Loucy (cell line): Measurements from ENCODE around the gene SMOC1.

Experiments
- H2AFZ ChIP-seq: fragments of 200-600 bp; sonication (generic); 2 replicates; pipeline ENCODE4 v1.6.0; 2016; ENCODE audit warnings: antibody characterized with exemption, mild to moderate bottlenecking, low read length, moderate library complexity
- H3F3A ChIP-seq: fragments of 200-600 bp; 2 replicates; pipeline ENCODE4 v1.6.0; 2016; ENCODE audit warnings: antibody characterized with exemption, low read depth, mild to moderate bottlenecking
- H3K27me3 ChIP-seq: fragments of 200-600 bp; sonication (generic); 2 replicates; pipeline ENCODE4 v1.6.1; 2014; ENCODE audit warnings: low read length, mild to moderate bottlenecking; ENCODE audit not compliant: insufficient read depth, poor library complexity, severe bottlenecking
- H3K36me3 ChIP-seq: fragments of 200-600 bp; sonication (generic); 2 replicates; pipeline ENCODE4 v1.6.1; 2016; ENCODE audit warnings: low read length; ENCODE audit not compliant: insufficient read depth
- H3K4me1 ChIP-seq: fragments of 200-600 bp; sonication (generic); 2 replicates; pipeline ENCODE4 v1.5.1; 2014; ENCODE audit warnings: low read length, mild to moderate bottlenecking; ENCODE audit not compliant: insufficient read depth, poor library complexity, severe bottlenecking
- H3K4me2 ChIP-seq: fragments of 200-600 bp; sonication (generic); 2 replicates; pipeline ENCODE4 v1.6.0; 2014; ENCODE audit warnings: antibody characterized with exemption, low read length, low read depth, mild to moderate bottlenecking; ENCODE audit not compliant: poor library complexity, severe bottlenecking
- H3K4me3 ChIP-seq: fragments of 200-600 bp; sonication (generic); 2 replicates; pipeline ENCODE4 v1.5.1; 2014; ENCODE audit warnings: low read length, mild to moderate bottlenecking, mixed read lengths; ENCODE audit not compliant: poor library complexity, severe bottlenecking
- H3K79me2 ChIP-seq: fragments of 200-600 bp; sonication (generic); 2 replicates; pipeline ENCODE4 v1.6.1; 2014; ENCODE audit warnings: low read length; ENCODE audit not compliant: insufficient read depth
- H3K9ac ChIP-seq: fragments of 200-600 bp; sonication (generic); 2 replicates; pipeline ENCODE4 v1.6.0; 2014; ENCODE audit warnings: mild to moderate bottlenecking, low read depth, low read length, moderate library complexity; ENCODE audit not compliant: poor library complexity, severe bottlenecking
- H3K9me2 ChIP-seq: fragments of 200-600 bp; sonication (generic); replicated peaks from 2 replicates; pipeline ENCODE4 v1.6.1; 2016; ENCODE audit warnings: low read depth, low read length, mixed read lengths
- H3K9me3 ChIP-seq: fragments of 200-600 bp; sonication (generic); 2 replicates; pipeline ENCODE4 v1.6.1; 2014; ENCODE audit warnings: mild to moderate bottlenecking, antibody characterized with exemption, low read length, low read depth; ENCODE audit not compliant: insufficient read depth
- H4K20me1 ChIP-seq: fragments of 200-600 bp; sonication (generic); 2 replicates; pipeline ENCODE4 v1.6.0; 2014; ENCODE audit warnings: antibody characterized with exemption, low read length, mild to moderate bottlenecking; ENCODE audit not compliant: insufficient read depth, poor library complexity, severe bottlenecking
- EZH2phosphoT487 ChIP-seq: fragments of 200-600 bp; IDR thresholded peaks from 2 replicates; pipeline ENCODE4 v1.6.1; 2018; ENCODE audit warnings: antibody characterized with exemption, mild to moderate bottlenecking, moderate library complexity, borderline replicate concordance
- TF ChIP-seq, protein P1 (sequence below): fragments of 200-600 bp; sonication (generic); conservative IDR thresholded peaks from 2 replicates; pipeline ENCODE4 v1.5.1; 2014; ENCODE audit warnings: mild to moderate bottlenecking, antibody characterized with exemption, low read length

The SMOC1 gene

DNA sequence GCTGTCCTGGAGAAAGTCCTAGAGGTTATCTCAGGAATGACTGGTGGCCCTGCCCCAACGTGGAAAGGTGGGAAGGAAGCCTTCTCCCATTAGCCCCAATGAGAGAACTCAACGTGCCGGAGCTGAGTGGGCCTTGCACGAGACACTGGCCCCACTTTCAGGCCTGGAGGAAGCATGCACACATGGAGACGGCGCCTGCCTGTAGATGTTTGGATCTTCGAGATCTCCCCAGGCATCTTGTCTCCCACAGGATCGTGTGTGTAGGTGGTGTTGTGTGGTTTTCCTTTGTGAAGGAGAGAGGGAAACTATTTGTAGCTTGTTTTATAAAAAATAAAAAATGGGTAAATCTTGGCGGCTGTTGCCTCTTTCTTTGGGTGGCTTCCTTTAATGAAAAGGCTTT lies 152.8 kb downstream of the SMOC1 start:
- no peaks in the 10 kb centered on the region for H3K9me3 ChIP-seq
- H3K9ac ChIP-seq, result no peak overlapping the region
- no peaks in the 10 kb centered on the region for H3F3A ChIP-seq
- no peaks in the 10 kb centered on the region for H3K36me3 ChIP-seq
- H3K4me1 ChIP-seq, result no peaks in the 10 kb centered on the region
- H3K4me3 ChIP-seq, result no peak overlapping the region
- H3K9me2 ChIP-seq, result no peaks in the 10 kb centered on the region
- TF ChIP-seq EZH2phosphoT487, result no peak
- TF ChIP-seq, protein P1, sequence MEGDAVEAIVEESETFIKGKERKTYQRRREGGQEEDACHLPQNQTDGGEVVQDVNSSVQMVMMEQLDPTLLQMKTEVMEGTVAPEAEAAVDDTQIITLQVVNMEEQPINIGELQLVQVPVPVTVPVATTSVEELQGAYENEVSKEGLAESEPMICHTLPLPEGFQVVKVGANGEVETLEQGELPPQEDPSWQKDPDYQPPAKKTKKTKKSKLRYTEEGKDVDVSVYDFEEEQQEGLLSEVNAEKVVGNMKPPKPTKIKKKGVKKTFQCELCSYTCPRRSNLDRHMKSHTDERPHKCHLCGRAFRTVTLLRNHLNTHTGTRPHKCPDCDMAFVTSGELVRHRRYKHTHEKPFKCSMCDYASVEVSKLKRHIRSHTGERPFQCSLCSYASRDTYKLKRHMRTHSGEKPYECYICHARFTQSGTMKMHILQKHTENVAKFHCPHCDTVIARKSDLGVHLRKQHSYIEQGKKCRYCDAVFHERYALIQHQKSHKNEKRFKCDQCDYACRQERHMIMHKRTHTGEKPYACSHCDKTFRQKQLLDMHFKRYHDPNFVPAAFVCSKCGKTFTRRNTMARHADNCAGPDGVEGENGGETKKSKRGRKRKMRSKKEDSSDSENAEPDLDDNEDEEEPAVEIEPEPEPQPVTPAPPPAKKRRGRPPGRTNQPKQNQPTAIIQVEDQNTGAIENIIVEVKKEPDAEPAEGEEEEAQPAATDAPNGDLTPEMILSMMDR, result no peak
- no peaks in the 10 kb centered on the region for H4K20me1 ChIP-seq
- no peaks in the 10 kb centered on the region for H3K79me2 ChIP-seq
- no peak overlapping the region for H2AFZ ChIP-seq
- H3K4me2 ChIP-seq, result no peak overlapping the region
- H3K27me3 ChIP-seq, result no peaks in the 10 kb centered on the region

DNA sequence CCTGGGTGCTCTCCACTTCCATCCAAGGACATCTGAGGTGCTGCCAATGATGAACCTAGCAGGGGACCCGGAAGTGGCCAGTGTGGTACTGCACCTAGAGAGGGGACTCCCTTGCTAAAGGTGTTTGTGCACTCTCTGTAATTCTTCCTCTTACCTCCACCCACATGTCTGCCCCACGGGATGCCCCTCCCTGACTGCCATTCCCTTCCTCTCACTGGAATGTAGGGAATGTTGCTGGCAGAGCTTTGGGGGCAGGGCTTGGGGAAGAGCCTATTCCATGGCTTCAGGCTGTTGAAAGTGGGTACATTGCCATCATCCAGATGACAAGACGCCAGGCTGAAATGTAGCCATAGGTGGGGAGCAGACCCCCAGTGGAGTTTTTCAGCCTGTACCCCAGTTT lies 153.2 kb downstream of the SMOC1 start:
- Histone ChIP-seq H3K4me2 (no peak overlapping the region), H3F3A (no peaks in the 10 kb centered on the region), H3K27me3 (no peaks in the 10 kb centered on the region), H3K9me3 (no peaks in the 10 kb centered on the region), H3K36me3 (no peaks in the 10 kb centered on the region), H2AFZ (no peak overlapping the region), H3K9me2 (no peaks in the 10 kb centered on the region), H3K9ac (no peak overlapping the region), H3K79me2 (no peaks in the 10 kb centered on the region), H4K20me1 (no peaks in the 10 kb centered on the region), H3K4me1 (no peaks in the 10 kb centered on the region), H3K4me3 (no peak overlapping the region)
- TF ChIP-seq, protein P1, result no peak
- TF ChIP-seq EZH2phosphoT487, result no peak

DNA sequence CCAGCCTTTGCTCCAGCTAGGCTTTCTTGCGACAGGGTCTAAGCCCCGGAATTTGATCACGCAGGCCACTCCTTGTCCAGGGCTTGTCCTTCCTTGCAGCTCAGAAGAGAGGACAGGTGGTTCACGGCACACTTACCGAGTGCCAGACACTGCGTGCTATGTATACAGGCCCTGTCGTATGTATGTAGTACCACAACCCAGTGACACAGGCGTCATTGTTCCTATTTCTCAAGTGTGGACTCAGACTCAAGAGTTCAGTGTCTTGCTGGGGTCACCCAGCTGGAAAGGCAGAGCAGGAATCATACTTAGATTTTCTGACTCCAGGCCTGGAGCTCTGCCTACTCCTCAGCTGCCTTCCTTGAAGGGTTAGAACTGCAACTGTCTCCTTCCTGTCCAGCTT lies 153.9 kb downstream of the SMOC1 start:
- Histone ChIP-seq H3K4me2 (no peak overlapping the region), H3K4me3 (no peak overlapping the region), H3K9me2 (no peaks in the 10 kb centered on the region), H3K4me1 (no peaks in the 10 kb centered on the region), H3K79me2 (no peaks in the 10 kb centered on the region), H3K36me3 (no peaks in the 10 kb centered on the region), H3K27me3 (no peaks in the 10 kb centered on the region), H3F3A (no peaks in the 10 kb centered on the region), H3K9me3 (no peaks in the 10 kb centered on the region), H2AFZ (no peak overlapping the region), H4K20me1 (no peaks in the 10 kb centered on the region), H3K9ac (no peak overlapping the region)
- no peak for TF ChIP-seq EZH2phosphoT487
- TF ChIP-seq, protein P1, result no peak
